SK-N-SH (cell line): Measurements from ENCODE around the gene YAP1. TPM values are rescaled to one million over a fixed set of nuclear protein-coding genes. Genes with fewer than 3 reads are reported as not detected.

Experiments used
- CTCF ChIA-PET: fragments of 300-600, 350-600 bp; formaldehyde crosslinking; extraction: SDS; loops from one replicate; lab custom pipeline; 2021; lab: Yijun Ruan, JAX
- POLR2A ChIA-PET: fragments of 350-600 bp; sonication (Branson Sonifier 250); formaldehyde crosslinking; extraction: SDS; loops from one replicate; lab custom pipeline; 2020; ENCODE audit warnings: antibody characterized with exemption, inconsistent platforms; lab: Yijun Ruan, JAX
- DNase-seq: peaks from one replicate; pipeline ENCODE4 v3.0.0; 2012
- H2AFZ ChIP-seq: fragments of 200-600 bp; sonication (generic); 2 replicates; pipeline ENCODE4 v1.8.1; 2016; ENCODE audit warnings: antibody characterized with exemption, mild to moderate bottlenecking, low read depth
- H3F3A ChIP-seq: fragments of 200-600 bp; sonication (generic); replicated peaks from 2 replicates; pipeline ENCODE3; 2016; ENCODE audit warnings: antibody characterized with exemption, mild to moderate bottlenecking; ENCODE audit not compliant: insufficient read depth
- H3K27ac ChIP-seq, 2 experiments: fragments of 200-500 bp in 1 of 2; fragments of 200-600 bp in 1 of 2; sonication (Bioruptor generic) in 1 of 2; sonication (generic), shearing (Covaris generic) in 1 of 2; 2 replicates each; pipeline versions ENCODE4 v1.5.1 to v1.6.1; 2014 to 2016; ENCODE audit warnings: low read depth in 2 of 2, inconsistent platforms in 1 of 2, low read length in 1 of 2, mild to moderate bottlenecking in 1 of 2, mixed read lengths in 1 of 2
- H3K27me3 ChIP-seq: fragments of 200-600 bp; sonication (generic), shearing (Covaris generic); 2 replicates; pipeline ENCODE4 v1.6.1; 2016; ENCODE audit warnings: mixed run types; ENCODE audit not compliant: insufficient read depth
- H3K36me3 ChIP-seq, 2 experiments: fragments of 200-500 bp in 1 of 2; fragments of 200-600 bp in 1 of 2; sonication (Bioruptor generic) in 1 of 2; sonication (generic) in 1 of 2; replicated peaks in 1 of 2; 2 replicates each; pipeline versions ENCODE3 to v1.5.1; 2014 to 2016; ENCODE audit warnings: low read length in 1 of 2, mild to moderate bottlenecking in 1 of 2; ENCODE audit not compliant: insufficient read depth in 2 of 2, control insufficient read depth in 1 of 2
- H3K4me1 ChIP-seq, 2 experiments: fragments of 200-500 bp in 1 of 2; fragments of 200-600 bp in 1 of 2; sonication (Bioruptor generic) in 1 of 2; sonication (generic), shearing (Covaris generic) in 1 of 2; 2 replicates each; pipeline versions ENCODE4 v1.5.1 to v1.6.1; 2014 to 2016; ENCODE audit warnings: low read depth in 1 of 2, low read length in 1 of 2, mixed run types in 1 of 2; ENCODE audit not compliant: insufficient read depth in 2 of 2, control insufficient read depth in 1 of 2
- H3K4me2 ChIP-seq: fragments of 200-600 bp; sonication (generic), shearing (Covaris generic); 2 replicates; pipeline ENCODE4 v1.6.1; 2017; ENCODE audit warnings: mixed run types
- H3K4me3 ChIP-seq, 2 experiments: fragments of 200-500 bp in 1 of 2; fragments of 200-600 bp in 1 of 2; sonication (Bioruptor generic) in 1 of 2; sonication (generic), shearing (Covaris generic) in 1 of 2; 2 replicates each; pipeline versions ENCODE4 v1.5.1 to v1.8.1; 2014 to 2016; ENCODE audit warnings: low read depth in 2 of 2, inconsistent platforms in 1 of 2, low read length in 1 of 2, mild to moderate bottlenecking in 1 of 2, mixed read lengths in 1 of 2, moderate library complexity in 1 of 2
- H3K79me2 ChIP-seq: fragments of 200-600 bp; sonication (generic); 2 replicates; pipeline ENCODE4 v1.8.1; 2017; ENCODE audit warnings: mild to moderate bottlenecking; ENCODE audit not compliant: insufficient read depth
- H3K9ac ChIP-seq: fragments of 200-600 bp; sonication (generic); 2 replicates; pipeline ENCODE4 v1.6.1; 2017; ENCODE audit warnings: mixed run types
- H3K9me2 ChIP-seq: fragments of 200-600 bp; sonication (generic); 2 replicates; pipeline ENCODE4 v1.6.1; 2017; ENCODE audit warnings: mixed run types
- H3K9me3 ChIP-seq: fragments of 200-600 bp; sonication (generic); 2 replicates; pipeline ENCODE4 v1.6.1; 2017; ENCODE audit warnings: mixed run types, mild to moderate bottlenecking, moderate library complexity
- H4K20me1 ChIP-seq: fragments of 200-600 bp; sonication (generic); 2 replicates; pipeline ENCODE4 v1.6.1; 2017; ENCODE audit warnings: mild to moderate bottlenecking, mixed run types; ENCODE audit not compliant: insufficient read depth
- ELF1 ChIP-seq: IDR thresholded peaks from 2 replicates; pipeline ENCODE4 v1.4.0; 2012
- FOXM1 ChIP-seq: IDR thresholded peaks from 2 replicates; pipeline ENCODE4 v1.4.0; 2012; ENCODE audit warnings: low read depth, mild to moderate bottlenecking
- GABPA ChIP-seq: IDR thresholded peaks from 2 replicates; pipeline ENCODE4 v1.4.0; 2012; ENCODE audit warnings: low read depth, mild to moderate bottlenecking
- IRF3 ChIP-seq: fragments of 150-350 bp; IDR thresholded peaks from 2 replicates; pipeline ENCODE4 v1.6.1; 2016; ENCODE audit warnings: mild to moderate bottlenecking, low read depth, low read length
- MEF2A ChIP-seq: IDR thresholded peaks from 2 replicates; pipeline ENCODE4 v1.4.0; 2012; ENCODE audit warnings: low read depth, borderline replicate concordance
- NFIC ChIP-seq: IDR thresholded peaks from 2 replicates; pipeline ENCODE4 v1.4.0; 2012; ENCODE audit warnings: borderline replicate concordance
- NRF1 ChIP-seq: IDR thresholded peaks from 2 replicates; pipeline ENCODE4 v1.6.1; 2012; ENCODE audit warnings: low read depth, mild to moderate bottlenecking, low read length
- PBX3 ChIP-seq: IDR thresholded peaks from 2 replicates; pipeline ENCODE4; 2012
- POLR2AphosphoS5 ChIP-seq: IDR thresholded peaks from 2 replicates; pipeline ENCODE4 v1.6.1; 2012; ENCODE audit warnings: low read depth, low read length
- RAD21 ChIP-seq: IDR thresholded peaks from 2 replicates; pipeline ENCODE4 v1.6.1; 2012; ENCODE audit warnings: mild to moderate bottlenecking, low read length
- REST ChIP-seq: IDR thresholded peaks from 2 replicates; pipeline ENCODE4 v1.6.1; 2012; ENCODE audit warnings: mild to moderate bottlenecking, low read depth, low read length, moderate library complexity
- RFX5 ChIP-seq: IDR thresholded peaks from 2 replicates; pipeline ENCODE4 v1.6.1; 2012; ENCODE audit warnings: mild to moderate bottlenecking, improper control_type of control experiment, low read length
- TCF12 ChIP-seq: IDR thresholded peaks from 2 replicates; pipeline ENCODE4 v1.4.0; 2012
- TEAD4 ChIP-seq: IDR thresholded peaks from 2 replicates; pipeline ENCODE4 v1.4.0; 2012; ENCODE audit warnings: mild to moderate bottlenecking, borderline replicate concordance; ENCODE audit not compliant: insufficient read depth
- USF1 ChIP-seq: IDR thresholded peaks from 2 replicates; pipeline ENCODE4 v1.4.0; 2012; ENCODE audit warnings: low read depth, borderline replicate concordance
- WGBS: methylation state at CpG from one replicate; pipeline ENCODE4 v1.1.6; 2017; ENCODE audit warnings: low lambda C conversion rate; 5-methylcytosine and 5-hydroxymethylcytosine counted together
- polyA plus RNA-seq, 3 experiments: library from polyadenylated mRNA; depleted of rRNA; stranded (reverse); fragments of >200 nt; gene quantifications; 2 replicates each; pipeline ENCODE4 v1.2.3, GENCODE V29; 2012

YAP1 gene
- polyA plus RNA-seq, 1 of the 3 experiments (the other 2 are of a cell fraction) = 53.2 TPM

GRCh38 chr11:102230911-102231310 is 120.7 kb downstream of the YAP1 start (continued):
- no peak for TF ChIP-seq REST

GRCh38 chr11:102234779-102235439 is 124.7 kb downstream of the YAP1 start:
- H3K36me3 ChIP-seq = peaks cover 3 to 34% of the 10 kb centered on the region in 2 experiments
- H3K4me1 ChIP-seq = no peaks in the 10 kb centered on the region; a peak in 1 of 4 replicates
- ChIA-PET POLR2A (no interaction called here), CTCF (interaction anchor here (1.0 kb wide), 1 partner anchor 22 kb away, joined by 3 read pairs; no protein-coding TSS in a partner anchor)
- H3K4me2 ChIP-seq = no peak overlapping the region
- H3K9me2 ChIP-seq = no peaks in the 10 kb centered on the region
- H3K9ac ChIP-seq = no peak overlapping the region
- no peak for DNase-seq
- no peaks in the 10 kb centered on the region; the same call in 1 of the 2 replicates for H4K20me1 ChIP-seq
- H3K4me3 ChIP-seq = no peak overlapping the region
- TF ChIP-seq TCF12 = no peak
- no peak for TF ChIP-seq ELF1
- no peak for TF ChIP-seq GABPA
- no peak for TF ChIP-seq POLR2AphosphoS5
- no peak for TF ChIP-seq FOXM1
- no peak for TF ChIP-seq IRF3
- no peak for TF ChIP-seq TEAD4
- TF ChIP-seq NRF1 = no peak
- TF ChIP-seq USF1 = no peak
- no peak for TF ChIP-seq PBX3
- TF ChIP-seq RFX5 = no peak
- TF ChIP-seq RAD21 = no peak
- no peak for TF ChIP-seq NFIC
- TF ChIP-seq MEF2A = no peak
- no peak overlapping the region for H3K27ac ChIP-seq
- 57% methylated on average over 7 of the region's 7 CpGs for WGBS
- H3K27me3 ChIP-seq = no peaks in the 10 kb centered on the region
- H2AFZ ChIP-seq = no peak overlapping the region
- H3K79me2 ChIP-seq = peaks cover 5% of the 10 kb centered on the region; the same call in 1 of the 2 replicates
- H3F3A ChIP-seq = peaks cover 20% of the 10 kb centered on the region
- H3K9me3 ChIP-seq = no peaks in the 10 kb centered on the region
